IMR-90 (cell line): ENCODE data around the gene PAQR4. TPM values are rescaled to one million over a fixed set of nuclear protein-coding genes. Genes with fewer than 3 reads are reported as not detected.

ENCODE experiments used
- ATAC-seq: fragments of 200-7000 bp; cut with Tn5 transposase; 2 replicates; pipeline ENCODE4 v1.9.1; 2020; ENCODE audit warnings: low read depth, mild to moderate bottlenecking, moderate library complexity
- BruUV-seq: library from RNA; stranded (reverse); fragments of 400-500 nt; replicated peaks from 2 replicates; lab custom pipeline; 2021; lab: Mats Ljungman, UMichigan
- CTCF ChIA-PET: fragments of 300-600 bp; formaldehyde crosslinking; extraction: SDS; loops from one replicate; lab custom pipeline; 2021; ENCODE audit warnings: antibody characterized with exemption; lab: Yijun Ruan, JAX
- POLR2A ChIA-PET: fragments of 300-600 bp; sonication (Branson Sonifier 250); formaldehyde crosslinking; loops from one replicate; lab custom pipeline; 2022; ENCODE audit warnings: antibody characterized with exemption; ENCODE audit not compliant: unreplicated experiment; lab: Charles Lee
- DNase-seq: peaks from one replicate; pipeline ENCODE4 v3.0.0; 2013
- H2AFZ ChIP-seq: replicated peaks from 2 replicates; pipeline ENCODE3; 2013; ENCODE audit warnings: low read length, mild to moderate bottlenecking; ENCODE audit not compliant: poor library complexity
- H2AK5ac ChIP-seq: 2 replicates; pipeline ENCODE4 v1.6.1; 2013; ENCODE audit warnings: low read depth, low read length, inconsistent platforms
- H2AK9ac ChIP-seq: replicated peaks from 2 replicates; pipeline ENCODE3; 2013; ENCODE audit warnings: mild to moderate bottlenecking, low read depth, low read length, moderate library complexity; ENCODE audit not compliant: poor library complexity
- H2BK120ac ChIP-seq: 2 replicates; pipeline ENCODE4 v1.6.1; 2013; ENCODE audit warnings: low read depth, low read length, inconsistent platforms
- H2BK15ac ChIP-seq: 3 replicates; pipeline ENCODE4 v1.6.1; 2013; ENCODE audit warnings: low read depth, low read length, inconsistent platforms
- H2BK20ac ChIP-seq: 2 replicates; pipeline ENCODE4 v1.6.1; 2013; ENCODE audit warnings: low read depth, mild to moderate bottlenecking, inconsistent platforms, low read length, moderate library complexity
- H2BK5ac ChIP-seq: 2 replicates; pipeline ENCODE4 v1.6.1; 2013; ENCODE audit warnings: mild to moderate bottlenecking, low read depth, low read length, inconsistent platforms; ENCODE audit not compliant: poor library complexity, severe bottlenecking
- H3K14ac ChIP-seq: replicated peaks from 2 replicates; pipeline ENCODE4 v1.6.1; 2013; ENCODE audit warnings: low read depth, low read length, inconsistent platforms
- H3K18ac ChIP-seq: 2 replicates; pipeline ENCODE4 v1.6.1; 2013; ENCODE audit warnings: low read depth, low read length, control low read depth
- H3K23ac ChIP-seq: 2 replicates; pipeline ENCODE4 v1.6.1; 2013; ENCODE audit warnings: low read depth, low read length, inconsistent platforms
- H3K27ac ChIP-seq: 2 replicates; pipeline ENCODE4 v1.5.1; 2013; ENCODE audit warnings: mild to moderate bottlenecking, control low read depth, low read length; ENCODE audit not compliant: insufficient read depth
- H3K27me3 ChIP-seq: 2 replicates; pipeline ENCODE4 v1.6.1; 2013; ENCODE audit warnings: low read length; ENCODE audit not compliant: control insufficient read depth, insufficient read depth
- H3K36me3 ChIP-seq: 2 replicates; pipeline ENCODE4 v1.6.1; 2013; ENCODE audit warnings: low read length, mixed read lengths; ENCODE audit not compliant: control insufficient read depth, insufficient read depth
- H3K4ac ChIP-seq: 2 replicates; pipeline ENCODE4 v1.6.1; 2013; ENCODE audit warnings: low read depth, low read length, inconsistent platforms
- H3K4me1 ChIP-seq: 2 replicates; pipeline ENCODE4 v1.6.1; 2013; ENCODE audit warnings: low read length, mixed read lengths; ENCODE audit not compliant: control insufficient read depth, insufficient read depth
- H3K4me2 ChIP-seq: 2 replicates; pipeline ENCODE4 v1.6.1; 2013; ENCODE audit warnings: low read depth, mild to moderate bottlenecking, control low read depth, low read length, moderate library complexity
- H3K4me3 ChIP-seq: 2 replicates; pipeline ENCODE4 v1.5.1; 2013; ENCODE audit warnings: low read depth, mild to moderate bottlenecking, control low read depth, low read length, moderate library complexity; ENCODE audit not compliant: insufficient read depth
- H3K56ac ChIP-seq: 2 replicates; pipeline ENCODE4 v1.6.1; 2013; ENCODE audit warnings: low read length, inconsistent platforms; ENCODE audit not compliant: insufficient read depth; ENCODE audit errors: extremely low read depth
- H3K79me1 ChIP-seq, 2 experiments: 2 replicates each; pipeline ENCODE4 v1.6.1; 2013; ENCODE audit warnings: low read length in 2 of 2, inconsistent platforms in 1 of 2, low read depth in 1 of 2
- H3K9ac ChIP-seq: 2 replicates; pipeline ENCODE4 v1.6.1; 2013; ENCODE audit warnings: low read depth, low read length, control low read depth
- H3K9me1 ChIP-seq: 2 replicates; pipeline ENCODE4 v1.6.1; 2013; ENCODE audit warnings: low read length, inconsistent platforms; ENCODE audit not compliant: insufficient read depth
- H3K9me3 ChIP-seq: 2 replicates; pipeline ENCODE4 v1.6.1; 2013; ENCODE audit warnings: low read length; ENCODE audit not compliant: control insufficient read depth, insufficient read depth
- H4K20me1 ChIP-seq: 2 replicates; pipeline ENCODE4 v1.6.1; 2013; ENCODE audit warnings: low read length, inconsistent platforms; ENCODE audit not compliant: insufficient read depth
- H4K5ac ChIP-seq: 2 replicates; pipeline ENCODE4 v1.6.1; 2013; ENCODE audit warnings: mild to moderate bottlenecking, low read depth, low read length, control low read depth
- H4K8ac ChIP-seq, 2 experiments: 2 replicates each; pipeline ENCODE4 v1.6.1; 2013; ENCODE audit warnings: low read depth in 2 of 2, low read length in 2 of 2, control low read depth in 1 of 2, inconsistent platforms in 1 of 2
- H4K91ac ChIP-seq: 2 replicates; pipeline ENCODE4 v1.6.1; 2013; ENCODE audit warnings: low read depth, low read length, inconsistent platforms; ENCODE audit not compliant: insufficient read depth
- CEBPB ChIP-seq: IDR thresholded peaks from 2 replicates; pipeline ENCODE4 v1.6.1; 2012; ENCODE audit warnings: low read depth, low read length, improper control_type of control experiment
- WGBS, 2 experiments: methylation state at CpG; one replicate each; pipeline versions ENCODE4 v1.1.5 to v1.1.7; 2013; ENCODE audit warnings: missing lambda C conversion rate in 2 of 2; ENCODE audit not compliant: insufficient read length in 1 of 2; ENCODE audit errors: extremely low coverage in 2 of 2; 5-methylcytosine and 5-hydroxymethylcytosine counted together
- dilution Hi-C: fragments of 300-500 bp; cut with HindIII; formaldehyde crosslinking; loops from one replicate; pipeline ENCODE4 v1.14.3; 2018; ENCODE audit warnings: low sequenced_read_pairs; ENCODE audit not compliant: unreplicated experiment
- in situ Hi-C: fragments of 300-500 bp; cut with MboI; formaldehyde crosslinking; loops from 3 replicates; pipeline ENCODE4 v1.14.3; 2019; ENCODE audit warnings: low sequenced_read_pairs, inconsistent platforms, mixed read lengths
- intact Hi-C: fragments of 100-400 bp; cut with micrococcal nuclease; formaldehyde crosslinking; loops from 2 replicates; pipeline ENCODE4 v1.10.0; 2022
- polyA plus RNA-seq, 3 experiments: library from polyadenylated mRNA; depleted of rRNA; stranded (reverse); fragments of >200 nt; gene quantifications; 2 replicates each; pipeline ENCODE4 v1.2.3, GENCODE V29; 2012; ENCODE audit warnings: low replicate concordance in 1 of 3
- total RNA-seq: library from RNA; depleted of rRNA; stranded (reverse); fragments of >200 nt; gene quantifications from 2 replicates; pipeline ENCODE4 v1.2.3, GENCODE V29; 2012

PAQR4 gene
- total and polyA plus RNA-seq, 2 of the 4 experiments (the other 2 are of a cell fraction) = 2.2 to 10.0 TPM

- TF ChIP-seq CEBPB = no peak
- Histone ChIP-seq H3K18ac (no peak overlapping the region), H2BK120ac (no peak overlapping the region), H2BK20ac (no peak overlapping the region), H4K20me1 (peaks cover 8% of the 10 kb centered on the region), H2AFZ (no peak overlapping the region), H3K4ac (no peak overlapping the region), H3K27me3 (no peaks in the 10 kb centered on the region), H4K8ac (no peak overlapping the region), H3K56ac (no peak overlapping the region), H3K9me1 (no peaks in the 10 kb centered on the region), H2AK9ac (no peak overlapping the region), H3K4me2 (no peak overlapping the region), H3K9me3 (no peaks in the 10 kb centered on the region), H3K9ac (no peak overlapping the region), H3K4me3 (no peak overlapping the region), H3K14ac (no peak overlapping the region), H3K27ac (no peak overlapping the region), H3K4me1 (peaks cover 4% of the 10 kb centered on the region), H4K5ac (no peak overlapping the region), H2BK15ac (no peak overlapping the region), H3K23ac (no peak overlapping the region), H2AK5ac (no peak overlapping the region), H3K79me1 (peaks cover 14 to 26% of the 10 kb centered on the region in 2 experiments), H2BK5ac (no peak overlapping the region), H4K91ac (no peak overlapping the region), H3K36me3 (peaks cover 2% of the 10 kb centered on the region; the same call in 1 of the 2 replicates)
- intact Hi-C loops (no loop called here), dilution Hi-C loops (no loop called here), in situ Hi-C loops (no loop called here)
- no TSS peak for BruUV-seq
- DNase-seq = no peak
- no peak for ATAC-seq
- WGBS, 2 experiments = 85% methylated on average over 5 of the region's 7 CpGs; no CpG with 5 or more reads in 1 of the 2 experiments
- CTCF ChIA-PET = no interaction called here
- POLR2A ChIA-PET = no interaction called here
These were observed 7.1 kb downstream of the PAQR4 start for GRCh38 chr16:2976201-2976600.
